ENCODE measurements around the gene PTPRD. TPM values are rescaled to one million over a fixed set of nuclear protein-coding genes. Genes with fewer than 3 reads are reported as not detected.
A peak's percentile ranks its signal among the peaks of the same experiment; 100 is the strongest.

The PTPRD gene
- total RNA-seq, 1 donor from 2014 or later, result 336 TPM

GRCh38 chr9:8757881-8758280 is 1854.9 kb downstream of the PTPRD start:
- no peak for DNase-seq

- DNase-seq, result no peak
Observed at GRCh38 chr9:8754751-8755150, 1858.1 kb downstream of the PTPRD start.

- no peak for DNase-seq
Observed at GRCh38 chr9:8751406-8751930, 1861.3 kb downstream of the PTPRD start.

GRCh38 chr9:8750639-8751051 is 1862.2 kb downstream of the PTPRD start:
- DNase-seq, result no peak

GRCh38 chr9:8745347-8745746 is 1867.5 kb downstream of the PTPRD start:
- no peak for DNase-seq

GRCh38 chr9:8738945-8739344 is 1873.9 kb downstream of the PTPRD start:
- DNase-seq, result no peak

- DNase-seq, result no peak
Observed at GRCh38 chr9:8736805-8737204, 1876.0 kb downstream of the PTPRD start.

GRCh38 chr9:8734760-8735159 is 1878.0 kb downstream of the PTPRD start:
- DNase-seq, result no peak

GRCh38 chr9:8733131-8733954 is 1879.5 kb downstream of the PTPRD start:
- DNase-seq, result peak; percentile 67

- DNase-seq, result no peak
Observed at GRCh38 chr9:8732367-8733075, 1880.3 kb downstream of the PTPRD start.

GRCh38 chr9:8730618-8731017 is 1882.2 kb downstream of the PTPRD start:
- DNase-seq, result no peak

- DNase-seq, result no peak
Observed at GRCh38 chr9:8728910-8729309, 1883.9 kb downstream of the PTPRD start.

GRCh38 chr9:8727191-8727590 is 1885.6 kb downstream of the PTPRD start:
- DNase-seq, result no peak

- DNase-seq, result no peak
Observed at GRCh38 chr9:8726692-8727091, 1886.1 kb downstream of the PTPRD start.

GRCh38 chr9:8725635-8726034 is 1887.2 kb downstream of the PTPRD start:
- DNase-seq, result no peak

- no peak for DNase-seq
Observed at GRCh38 chr9:8724284-8725018, 1888.4 kb downstream of the PTPRD start.

GRCh38 chr9:8723195-8723594 is 1889.6 kb downstream of the PTPRD start:
- no peak for DNase-seq

GRCh38 chr9:8719833-8720486 is 1892.8 kb downstream of the PTPRD start:
- no peak for DNase-seq

GRCh38 chr9:8718121-8718725 is 1894.6 kb downstream of the PTPRD start:
- DNase-seq, result no peak

- no peak for DNase-seq
Observed at GRCh38 chr9:8717146-8717545, 1895.7 kb downstream of the PTPRD start.

GRCh38 chr9:8715788-8716187 is 1897.0 kb downstream of the PTPRD start:
- DNase-seq, result no peak

- DNase-seq, result no peak
Observed at GRCh38 chr9:8713811-8714165, 1899.0 kb downstream of the PTPRD start.
